ENCODE data around the gene MYT1. TPM values are rescaled to one million over a fixed set of nuclear protein-coding genes. Genes with fewer than 3 reads are reported as not detected.

MYT1 gene
- total and polyA plus RNA-seq, 9 of the 15 experiments (the other 6 are each of a cell fraction or from before 2014, with no cell fraction given): 0.02 to 0.12 (median 0.06) TPM; not detected in 4

DNA sequence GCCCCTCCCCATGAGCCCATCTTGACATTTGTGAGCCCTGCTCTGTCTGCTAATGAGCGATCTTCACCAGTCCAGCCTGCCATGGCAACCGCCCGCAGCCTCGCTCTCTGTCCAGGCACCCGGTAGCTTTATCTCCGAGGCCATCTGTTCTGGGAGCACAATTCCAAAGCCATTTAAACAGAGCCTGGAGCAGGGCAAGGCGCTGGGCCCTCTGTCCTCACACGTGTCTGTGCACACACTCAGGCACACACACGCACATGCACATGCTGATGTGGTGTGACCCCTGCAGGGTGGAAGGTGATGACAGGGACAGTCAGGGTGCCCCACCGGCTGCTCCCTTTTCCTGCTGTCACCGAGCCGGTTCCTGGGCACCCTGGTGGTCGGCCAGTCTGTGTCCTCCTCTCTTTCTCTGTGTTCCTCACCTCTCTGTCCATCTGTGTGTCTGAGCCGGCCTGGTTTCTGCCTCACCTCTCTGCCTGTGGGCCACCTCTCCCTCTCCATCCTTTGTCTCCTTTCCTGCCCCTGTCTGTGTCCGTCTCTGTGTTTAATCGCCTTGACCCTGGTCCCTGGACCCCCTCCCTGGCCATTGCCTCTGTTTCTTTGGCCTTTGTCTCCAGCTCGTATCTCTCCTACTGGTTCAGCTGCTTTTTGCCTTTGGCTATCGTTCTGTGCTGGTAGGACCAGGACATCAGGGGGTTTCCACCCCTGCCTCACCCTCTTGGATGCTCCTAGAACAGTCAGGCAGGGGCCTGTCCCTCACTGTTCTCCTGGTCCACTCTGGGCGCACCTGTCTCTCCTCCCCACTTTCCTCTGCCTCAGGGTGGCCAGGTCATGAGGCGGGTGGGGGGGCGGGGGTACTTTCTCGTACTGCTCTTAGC, 8.8 kb upstream of the MYT1 start:
- WGBS (ENCODE audit: insufficient coverage, low coverage, missing lambda C conversion rate): 1% methylated on average over 18 of the region's 22 CpGs

DNA sequence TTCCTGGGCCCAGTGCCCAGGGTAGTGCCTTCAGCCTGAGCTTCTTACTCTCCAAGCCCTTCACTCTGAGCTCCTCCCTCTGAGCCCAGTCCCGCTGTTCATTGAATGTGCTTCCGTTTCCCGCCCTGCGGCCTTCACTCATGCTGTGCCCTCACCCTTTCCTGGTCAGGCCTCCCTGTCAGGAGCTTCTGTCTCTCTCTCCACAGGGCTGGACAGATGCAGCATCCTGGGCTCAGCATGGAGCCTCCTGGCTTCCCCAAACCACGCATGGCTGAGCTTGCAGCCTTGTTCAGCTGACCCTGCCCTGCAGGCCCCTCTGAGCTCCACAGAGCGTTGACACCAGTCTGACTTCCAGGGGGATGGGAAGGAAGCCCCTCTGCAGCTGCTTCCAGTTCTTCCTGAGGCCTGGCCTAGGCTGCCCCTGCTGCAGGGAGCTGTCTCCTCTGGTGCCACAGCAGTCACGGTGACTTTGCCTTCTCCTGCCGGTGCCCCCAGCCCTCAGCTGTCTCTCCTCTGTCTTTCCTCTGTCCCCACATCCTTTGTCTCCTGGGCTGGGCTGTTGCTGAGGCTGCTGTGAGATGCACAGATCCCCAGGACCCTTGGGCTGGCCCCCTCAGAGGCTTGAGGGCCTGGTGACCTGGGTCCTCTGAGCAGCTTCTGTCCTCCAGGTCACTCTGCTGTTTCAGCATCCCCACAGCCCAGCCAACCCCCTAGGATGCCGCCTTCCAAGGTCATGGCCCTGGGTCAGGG, 7.9 kb upstream of the MYT1 start:
- Histone ChIP-seq H3K4me1 (replicated peaks in 1 of 2; ENCODE audit: control insufficient read depth in 2 of 2, insufficient read depth in 2 of 2, low read length in 2 of 2) (peaks cover 0 to 18% of the 10 kb centered on the region in 2 experiments; a peak in 1 of 5 replicates), H3K4me3 (no peak overlapping the region), H3K79me2 (ENCODE audit: control insufficient read depth, insufficient read depth, low read length) (no peaks in the 10 kb centered on the region), H3K27me3 (ENCODE audit: control insufficient read depth in 2 of 2, insufficient read depth in 2 of 2, low read length in 2 of 2) (peaks cover 0 to 73% of the 10 kb centered on the region in 2 experiments; a peak in 4 of 5 replicates), H3K9me1 (ENCODE audit: control insufficient read depth, insufficient read depth, low read length) (peaks cover 2% of the 10 kb centered on the region), H4K20me1 (replicated peaks; ENCODE audit: control insufficient read depth, insufficient read depth, low read length) (peaks cover 11% of the 10 kb centered on the region), H3K36me3 (ENCODE audit: control insufficient read depth, insufficient read depth, low read length) (no peaks in the 10 kb centered on the region), H2AFZ (ENCODE audit: low read depth, low read length) (no peak overlapping the region), H3K4me2 (ENCODE audit: insufficient read depth, low read length) (no peak overlapping the region), H3K9ac (ENCODE audit: insufficient read depth in 1 of 2, low read depth in 2 of 2, low read length in 2 of 2) (no peak overlapping the region), H3K27ac (ENCODE audit: extremely low read depth, low read depth, low read length) (no peak overlapping the region), H3K9me3 (replicated peaks; ENCODE audit: control insufficient read depth, insufficient read depth, low read depth, low read length) (no peaks in the 10 kb centered on the region)
- POLR2A ChIA-PET: no interaction called here
- CTCF ChIA-PET (ENCODE audit: low intra/inter-chr PET ratio): no interaction called here
- FAIRE-seq: no peak
- no peak for ATAC-seq
- WGBS (ENCODE audit: insufficient coverage, low coverage, missing lambda C conversion rate): 0% methylated on average over 9 of the region's 9 CpGs
- no TSS peak for BruUV-seq (replicated peaks)
- DNase-seq (ENCODE audit: extremely low read depth in 1 of 4, low spot score in 3 of 4): no peak
- intact Hi-C loops (cut with micrococcal nuclease): no loop called here
- in situ Hi-C loops (cut with MboI): no loop called here
- TF ChIP-seq SNIP1 (IDR thresholded peaks at IDR 0.05; ENCODE audit: low read depth): no peak
- TF ChIP-seq KLF6 (CRISPR knock-in tag; IDR thresholded peaks at IDR 0.05; ENCODE audit: borderline replicate concordance): no peak
- TF ChIP-seq CREB1 (IDR thresholded peaks at IDR 0.05): no peak
- no peak for TF ChIP-seq CREB1 (CRISPR knock-in tag; IDR thresholded peaks at IDR 0.05)
- no peak for TF ChIP-seq TRIM28 (IDR thresholded peaks at IDR 0.05)
- no peak for TF ChIP-seq CTBP1 (IDR thresholded peaks at IDR 0.05; ENCODE audit: borderline replicate concordance)
- no peak for TF ChIP-seq DMBX1 (CRISPR knock-in tag; IDR thresholded peaks at IDR 0.05; ENCODE audit: borderline replicate concordance)
- no peak for TF ChIP-seq ZBTB17 (CRISPR knock-in tag; IDR thresholded peaks at IDR 0.05)
- TF ChIP-seq, protein P1, sequence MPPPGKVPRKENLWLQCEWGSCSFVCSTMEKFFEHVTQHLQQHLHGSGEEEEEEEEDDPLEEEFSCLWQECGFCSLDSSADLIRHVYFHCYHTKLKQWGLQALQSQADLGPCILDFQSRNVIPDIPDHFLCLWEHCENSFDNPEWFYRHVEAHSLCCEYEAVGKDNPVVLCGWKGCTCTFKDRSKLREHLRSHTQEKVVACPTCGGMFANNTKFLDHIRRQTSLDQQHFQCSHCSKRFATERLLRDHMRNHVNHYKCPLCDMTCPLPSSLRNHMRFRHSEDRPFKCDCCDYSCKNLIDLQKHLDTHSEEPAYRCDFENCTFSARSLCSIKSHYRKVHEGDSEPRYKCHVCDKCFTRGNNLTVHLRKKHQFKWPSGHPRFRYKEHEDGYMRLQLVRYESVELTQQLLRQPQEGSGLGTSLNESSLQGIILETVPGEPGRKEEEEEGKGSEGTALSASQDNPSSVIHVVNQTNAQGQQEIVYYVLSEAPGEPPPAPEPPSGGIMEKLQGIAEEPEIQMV (tag; conservative IDR thresholded peaks at IDR 0.05; ENCODE audit: low read depth): no peak
- no peak for TF ChIP-seq ZNF224 (CRISPR knock-in tag; IDR thresholded peaks at IDR 0.05)
- TF ChIP-seq ZNF57 (CRISPR knock-in tag; IDR thresholded peaks at IDR 0.05): no peak
- no peak for TF ChIP-seq TBP (optimal IDR thresholded peaks at IDR 0.05; ENCODE audit: low read depth, low read length)

More for the DNA sequence above, 8.8 kb upstream of the MYT1 start:
- Histone ChIP-seq H4K20me1 (replicated peaks; ENCODE audit: control insufficient read depth, insufficient read depth, low read length) (peaks cover 11% of the 10 kb centered on the region), H3K4me3 (no peak overlapping the region), H3K9me1 (ENCODE audit: control insufficient read depth, insufficient read depth, low read length) (peaks cover 2% of the 10 kb centered on the region), H3K9ac (ENCODE audit: insufficient read depth in 1 of 2, low read depth in 2 of 2, low read length in 2 of 2) (no peak overlapping the region), H3K79me2 (ENCODE audit: control insufficient read depth, insufficient read depth, low read length) (no peaks in the 10 kb centered on the region), H3K4me2 (ENCODE audit: insufficient read depth, low read length) (no peak overlapping the region), H3K4me1 (replicated peaks in 1 of 2; ENCODE audit: control insufficient read depth in 2 of 2, insufficient read depth in 2 of 2, low read length in 2 of 2) (peaks cover 0 to 18% of the 10 kb centered on the region in 2 experiments; a peak in 1 of 5 replicates), H3K36me3 (ENCODE audit: control insufficient read depth, insufficient read depth, low read length) (no peaks in the 10 kb centered on the region), H3K27me3 (ENCODE audit: control insufficient read depth in 2 of 2, insufficient read depth in 2 of 2, low read length in 2 of 2) (peaks cover 0 to 66% of the 10 kb centered on the region in 2 experiments; a peak in 4 of 5 replicates), H3K9me3 (replicated peaks; ENCODE audit: control insufficient read depth, insufficient read depth, low read depth, low read length) (no peaks in the 10 kb centered on the region), H2AFZ (ENCODE audit: low read depth, low read length) (no peak overlapping the region), H3K27ac (ENCODE audit: extremely low read depth, low read depth, low read length) (no peak overlapping the region)
- no TSS peak for BruUV-seq (replicated peaks)
- ATAC-seq: no peak; the same call in 2 of the 3 replicates
- POLR2A ChIA-PET: interaction anchor here (0.7 to 1.2 kb wide), 2 partner anchors 15 to 57 kb away, joined by 3 read pairs; no protein-coding TSS in a partner anchor
- DNase-seq (ENCODE audit: extremely low read depth in 1 of 4, low spot score in 3 of 4): peak in 1 of 4 experiments; percentile 31
- no peak for FAIRE-seq
- CTCF ChIA-PET (ENCODE audit: low intra/inter-chr PET ratio): no interaction called here
- intact Hi-C loops (cut with micrococcal nuclease): no loop called here
- TF ChIP-seq LARP7 (IDR thresholded peaks at IDR 0.05) (no peak), RFX1 (IDR thresholded peaks at IDR 0.05) (peak; percentile 14; the same call in 1 of the 2 replicates), RFX7 (CRISPR knock-in tag; IDR thresholded peaks at IDR 0.05) (no peak), MYBL2 (IDR thresholded peaks at IDR 0.05; ENCODE audit: low read depth) (no peak), MYBL2 (CRISPR knock-in tag; IDR thresholded peaks at IDR 0.05; ENCODE audit: borderline replicate concordance) (no peak)
- in situ Hi-C loops (cut with MboI): no loop called here
